K562 (cell line): ENCODE results near the gene CCSER1.

ENCODE experiments used
- MEIS2 ChIP-seq: fragments of 450-650 bp; IDR thresholded peaks from 2 replicates; pipeline ENCODE4 v1.6.1; 2014; ENCODE audit warnings: mild to moderate bottlenecking; ENCODE audit not compliant: partially characterized antibody
- TF ChIP-seq, protein P1 (sequence below), 3 experiments: IDR thresholded peaks in 2 of 3; conservative IDR thresholded peaks in 1 of 3; 2 replicates each; pipeline ENCODE4 v1.5.1; 2011 to 2012; ENCODE audit warnings: low read length in 3 of 3, mild to moderate bottlenecking in 3 of 3, control low read depth in 2 of 3, improper control_type of control experiment in 1 of 3, inconsistent platforms in 1 of 3, low read depth in 1 of 3, mixed read lengths in 1 of 3, moderate library complexity in 1 of 3; ENCODE audit not compliant: insufficient read depth in 2 of 3

DNA sequence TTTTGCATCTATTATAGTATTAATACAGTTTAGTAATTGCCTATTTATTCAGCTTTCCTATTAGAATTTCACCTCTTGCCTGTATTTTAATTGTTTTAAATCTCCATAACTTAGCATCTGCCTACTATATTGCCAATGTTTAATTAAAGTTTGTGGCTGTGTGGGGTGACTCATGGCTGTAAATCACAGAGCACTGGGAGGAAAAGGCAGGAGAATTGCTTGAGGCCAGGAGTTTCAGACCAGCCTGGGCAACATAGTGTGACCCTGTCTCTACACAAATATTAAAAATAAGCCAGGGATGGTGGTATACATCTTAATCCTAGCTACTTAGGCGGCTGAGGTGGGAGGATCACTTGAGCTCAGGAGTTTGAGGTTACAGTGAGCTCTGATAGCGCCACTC is 14.5 kb upstream of the CCSER1 start:
- TF ChIP-seq MEIS2, result no peak
- TF ChIP-seq, protein P1, sequence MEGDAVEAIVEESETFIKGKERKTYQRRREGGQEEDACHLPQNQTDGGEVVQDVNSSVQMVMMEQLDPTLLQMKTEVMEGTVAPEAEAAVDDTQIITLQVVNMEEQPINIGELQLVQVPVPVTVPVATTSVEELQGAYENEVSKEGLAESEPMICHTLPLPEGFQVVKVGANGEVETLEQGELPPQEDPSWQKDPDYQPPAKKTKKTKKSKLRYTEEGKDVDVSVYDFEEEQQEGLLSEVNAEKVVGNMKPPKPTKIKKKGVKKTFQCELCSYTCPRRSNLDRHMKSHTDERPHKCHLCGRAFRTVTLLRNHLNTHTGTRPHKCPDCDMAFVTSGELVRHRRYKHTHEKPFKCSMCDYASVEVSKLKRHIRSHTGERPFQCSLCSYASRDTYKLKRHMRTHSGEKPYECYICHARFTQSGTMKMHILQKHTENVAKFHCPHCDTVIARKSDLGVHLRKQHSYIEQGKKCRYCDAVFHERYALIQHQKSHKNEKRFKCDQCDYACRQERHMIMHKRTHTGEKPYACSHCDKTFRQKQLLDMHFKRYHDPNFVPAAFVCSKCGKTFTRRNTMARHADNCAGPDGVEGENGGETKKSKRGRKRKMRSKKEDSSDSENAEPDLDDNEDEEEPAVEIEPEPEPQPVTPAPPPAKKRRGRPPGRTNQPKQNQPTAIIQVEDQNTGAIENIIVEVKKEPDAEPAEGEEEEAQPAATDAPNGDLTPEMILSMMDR (IDR thresholded peaks at IDR 0.05 in 2 of 3, conservative IDR thresholded peaks at IDR 0.05 in 1 of 3; ENCODE audit: insufficient read depth in 2 of 3, low read depth in 1 of 3, low read length in 3 of 3), result no peak
